Right renal pelvis (tissue), 4 donors: Measurements from ENCODE around the gene SCGB2A2. TPM values are rescaled to one million over a fixed set of nuclear protein-coding genes. Genes with fewer than 3 reads are reported as not detected.

Experiments
- DNase-seq, 4 donors: peaks; one replicate each; pipeline ENCODE4 v3.0.0-alpha.2; 2013; ENCODE audit warnings: low read depth in 4 of 4, low spot score in 3 of 4, missing footprints in 1 of 4
- polyA plus RNA-seq, 4 donors: library from polyadenylated mRNA; unstranded; fragments of 120-200 nt; gene quantifications; one replicate each; pipeline ENCODE4 v1.2.1, GENCODE V29; 2013; ENCODE audit not compliant: insufficient read length in 4 of 4

The SCGB2A2 gene
- not detected for polyA plus RNA-seq

GRCh38 chr11:62269654-62270278 lies at the start of gene SCGB2A2:
TSS of gene SCGB2A2 (plus strand) at chr11:62270158. CDS start at chr11:62270217, 59 bp downstream.
- no peak for DNase-seq

GRCh38 chr11:62221498-62221897 lies 48.5 kb upstream of the SCGB2A2 start:
- no peak for DNase-seq

GRCh38 chr11:62223095-62223494 lies 46.9 kb upstream of the SCGB2A2 start:
- no peak for DNase-seq

DNA sequence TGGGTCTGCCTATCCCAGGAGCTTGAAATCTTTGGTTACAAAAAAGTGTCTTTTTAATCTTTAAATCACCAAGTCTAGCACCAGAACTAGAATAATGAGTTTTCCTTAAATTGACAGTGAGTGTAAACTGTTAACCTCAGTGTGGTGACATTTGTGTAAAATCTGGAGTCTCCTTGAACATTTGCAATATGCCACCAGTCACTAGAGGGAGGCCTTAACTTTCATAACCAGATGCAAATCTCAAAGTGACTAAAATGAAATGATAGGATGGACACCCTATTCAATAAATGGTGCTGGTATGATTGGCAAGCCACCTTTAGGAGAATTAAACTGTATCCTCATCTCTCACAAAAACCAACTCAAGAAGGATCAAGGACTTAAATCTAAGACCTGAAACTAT lies 36.2 kb upstream of the SCGB2A2 start:
- DNase-seq, result no peak

DNA sequence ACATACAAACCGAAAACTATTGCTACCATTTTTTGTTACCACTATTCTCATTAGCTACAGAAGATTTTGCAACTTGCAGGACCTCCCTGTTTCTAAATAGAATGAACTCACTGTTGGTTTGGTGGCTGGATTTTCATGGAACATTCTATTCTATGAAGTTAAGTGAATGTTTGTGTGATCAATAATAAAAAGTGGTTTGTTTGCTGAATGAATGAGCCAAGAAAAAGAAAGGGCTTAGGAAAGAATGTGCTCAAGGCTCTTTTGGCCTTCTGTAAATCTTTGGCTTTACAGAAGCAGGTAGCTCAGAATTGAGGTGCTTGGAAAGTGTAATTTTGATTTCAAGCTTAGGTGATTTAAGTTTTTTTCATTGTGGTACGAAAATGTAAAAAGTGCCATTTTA lies 33.8 kb upstream of the SCGB2A2 start:
- DNase-seq, result no peak

- DNase-seq, result no peak
Measured at GRCh38 chr11:62237499-62237898, 32.5 kb upstream of the SCGB2A2 start.

- DNase-seq, result no peak
Measured at GRCh38 chr11:62238151-62238550, 31.8 kb upstream of the SCGB2A2 start.

DNA sequence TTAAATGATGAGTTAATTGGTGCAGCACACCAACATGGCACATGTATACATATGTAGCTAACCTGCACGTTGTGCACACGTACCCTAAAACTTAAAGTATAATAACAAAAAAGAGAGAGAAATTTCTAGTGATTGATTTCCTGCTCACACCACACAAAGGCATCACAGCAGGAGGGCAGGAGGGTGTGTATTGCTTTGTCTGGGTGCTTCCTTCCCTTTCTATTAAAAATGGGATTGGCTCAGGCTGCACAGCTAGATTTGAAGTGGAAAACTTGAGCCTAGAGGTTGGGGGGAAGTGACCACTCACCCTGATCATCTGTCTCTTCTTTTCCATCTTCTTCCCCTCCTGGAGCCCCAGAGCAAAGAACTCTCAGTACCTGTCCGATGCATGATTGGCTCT lies 28.9 kb upstream of the SCGB2A2 start:
- no peak for DNase-seq

- peak in 3 of 4 donors; percentile 9 to 19 (median 10) for DNase-seq
Measured at GRCh38 chr11:62242021-62242420, 27.9 kb upstream of the SCGB2A2 start, which contains the start of gene SCGB1D2. TSS of gene SCGB1D2 (plus strand) at chr11:62242239. CDS start at chr11:62242308, 69 bp downstream.

DNA sequence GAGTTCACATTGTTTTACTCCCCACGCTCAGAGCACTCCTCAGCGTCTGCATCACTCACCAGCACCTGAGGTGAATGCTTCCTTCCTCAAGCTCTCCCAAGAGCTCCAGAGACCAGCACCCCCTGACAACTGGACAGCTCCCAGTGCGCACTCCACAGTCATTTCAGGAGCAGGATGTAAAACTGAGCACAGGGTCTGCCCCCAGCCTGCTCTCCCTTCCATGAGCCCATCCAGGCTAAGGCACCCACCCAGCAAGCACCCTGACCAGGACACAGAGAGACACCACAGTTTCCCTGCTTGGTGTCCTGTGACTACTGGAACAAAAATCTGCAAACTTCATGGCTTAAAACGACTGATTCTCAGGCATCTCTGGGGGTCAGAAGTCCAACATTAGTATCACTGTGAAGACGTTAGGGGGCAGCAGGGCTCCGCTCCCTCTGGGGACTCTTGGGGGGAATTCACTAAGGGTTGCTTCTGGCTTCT lies 24.6 kb upstream of the SCGB2A2 start:
- DNase-seq, result peak; percentile 28 to 47 (median 39)

GRCh38 chr11:62251698-62252097 lies 18.3 kb upstream of the SCGB2A2 start:
- no peak for DNase-seq

DNA sequence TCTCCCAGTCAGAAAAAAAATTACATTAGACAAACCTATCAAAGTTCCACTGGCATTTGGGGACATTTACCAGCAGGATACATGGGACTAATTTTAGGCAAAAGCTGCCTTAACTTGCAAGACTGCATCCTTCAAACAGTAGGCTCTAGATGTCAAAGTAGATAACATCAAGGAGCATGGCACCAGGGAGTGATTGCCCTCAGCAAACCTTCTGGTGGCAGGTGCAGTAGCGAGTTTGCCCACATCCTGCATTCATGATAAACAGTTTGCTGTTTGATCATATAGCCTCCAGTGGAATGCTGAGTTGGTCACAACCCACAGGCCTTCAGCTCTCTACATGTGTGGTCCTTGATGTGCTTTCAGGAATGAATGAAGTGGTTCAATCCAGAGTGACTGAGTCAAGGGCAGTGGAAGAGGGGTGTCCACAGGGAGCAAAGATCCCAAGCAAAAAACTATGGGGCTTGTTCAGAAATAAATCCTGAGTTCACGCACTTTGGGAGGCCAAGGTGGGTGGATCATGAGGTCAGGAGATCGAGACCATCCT lies 15.9 kb upstream of the SCGB2A2 start:
- DNase-seq, result no peak

- DNase-seq, result no peak
Measured at GRCh38 chr11:62256281-62256680, 13.7 kb upstream of the SCGB2A2 start.

DNA sequence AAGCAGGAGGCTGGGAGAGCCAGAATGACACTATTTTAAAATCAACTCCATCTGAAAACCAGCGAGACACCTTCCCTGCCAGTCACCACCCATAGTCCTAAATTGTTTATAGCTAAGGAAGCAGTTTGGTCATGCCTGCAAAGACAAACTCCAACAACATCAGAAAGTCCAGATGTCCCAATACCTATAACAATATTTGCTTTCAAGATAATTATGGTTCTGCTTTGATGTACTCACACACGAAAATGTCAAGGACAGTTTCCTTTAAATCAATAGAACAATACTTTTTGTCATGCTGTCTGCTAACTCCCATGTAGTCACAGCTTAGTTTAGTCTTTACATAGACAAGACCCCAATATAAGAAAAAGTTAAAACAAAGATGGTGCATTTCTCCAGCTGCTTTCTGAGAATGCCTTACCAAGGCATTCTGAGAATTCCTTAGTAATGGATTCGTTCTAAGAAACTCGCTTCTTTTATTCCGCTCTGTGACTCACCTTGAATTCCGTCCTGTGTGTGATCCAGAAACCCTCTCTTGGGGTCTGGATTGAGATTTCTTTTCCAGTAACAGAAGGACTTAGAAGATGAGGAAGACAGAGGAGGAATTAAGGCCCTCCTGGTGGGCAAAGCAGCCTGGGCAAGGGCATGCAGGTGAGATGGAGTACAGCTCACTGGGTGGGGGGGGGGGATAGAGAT lies 9.6 kb upstream of the SCGB2A2 start:
- DNase-seq, result no peak

DNA sequence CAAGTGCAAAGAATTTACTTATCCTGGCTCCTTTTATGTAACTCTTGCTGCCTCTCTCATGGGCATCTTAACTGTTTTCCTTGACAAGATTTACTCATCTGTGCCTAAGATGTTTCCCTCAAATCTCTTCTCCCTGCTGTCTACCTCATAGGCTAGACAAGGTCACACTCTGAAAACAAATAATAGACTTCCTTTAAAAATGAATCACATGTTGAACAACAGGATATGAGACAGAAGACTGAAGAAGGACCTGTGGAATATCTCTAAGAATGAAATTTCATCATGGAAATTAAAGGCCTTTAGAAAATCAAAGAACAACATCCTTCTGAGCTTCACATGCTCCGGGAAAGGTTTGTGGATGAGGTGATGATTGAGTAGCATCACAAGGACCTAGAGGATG lies 6.0 kb upstream of the SCGB2A2 start:
- no peak for DNase-seq

DNA sequence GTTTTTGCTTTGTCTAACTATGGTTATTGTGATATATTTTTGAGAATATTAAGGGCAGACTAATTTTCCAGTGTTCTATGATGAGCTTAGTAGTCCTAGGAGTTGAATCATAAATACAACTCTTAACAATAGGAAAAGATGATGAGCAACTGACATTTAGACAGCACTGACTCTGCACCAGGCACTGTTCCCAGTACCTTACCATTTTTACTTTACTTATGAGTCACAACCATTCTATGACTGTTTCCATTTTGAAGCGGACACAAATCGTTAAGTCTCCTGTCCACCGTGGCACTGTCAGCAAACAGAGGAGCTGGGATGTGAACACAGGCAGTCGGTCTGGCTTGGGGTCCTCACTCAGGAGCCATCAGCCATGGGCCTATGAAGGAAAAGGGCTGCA lies 3.4 kb upstream of the SCGB2A2 start:
- no peak for DNase-seq

- no peak for DNase-seq
Measured at GRCh38 chr11:62267050-62267449, 2.9 kb upstream of the SCGB2A2 start.

- DNase-seq, result no peak
Measured at GRCh38 chr11:62267576-62267975, 2.4 kb upstream of the SCGB2A2 start.

DNA sequence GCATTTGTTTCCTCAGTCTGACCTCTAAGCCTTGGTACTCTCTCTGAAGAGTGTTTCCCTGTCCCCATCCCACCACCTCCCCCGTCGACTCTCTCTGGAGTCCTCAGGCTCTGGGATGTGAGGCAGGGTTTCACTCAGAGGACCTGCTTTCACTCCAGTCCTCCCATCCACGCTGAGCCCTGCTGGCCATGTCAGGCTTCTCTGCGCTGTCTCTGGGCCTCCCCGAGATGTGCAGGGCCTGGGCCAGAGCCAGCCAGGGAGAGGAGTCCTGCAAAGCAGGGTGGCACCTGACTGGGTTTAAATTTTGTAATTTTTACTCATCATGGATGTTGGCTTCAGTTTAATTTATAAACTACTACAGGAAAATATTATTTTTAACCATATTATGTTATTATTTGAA lies 3.3 kb downstream of the SCGB2A2 start:
- DNase-seq, result no peak

GRCh38 chr11:62273789-62274275 lies 3.9 kb downstream of the SCGB2A2 start:
- no peak for DNase-seq

DNA sequence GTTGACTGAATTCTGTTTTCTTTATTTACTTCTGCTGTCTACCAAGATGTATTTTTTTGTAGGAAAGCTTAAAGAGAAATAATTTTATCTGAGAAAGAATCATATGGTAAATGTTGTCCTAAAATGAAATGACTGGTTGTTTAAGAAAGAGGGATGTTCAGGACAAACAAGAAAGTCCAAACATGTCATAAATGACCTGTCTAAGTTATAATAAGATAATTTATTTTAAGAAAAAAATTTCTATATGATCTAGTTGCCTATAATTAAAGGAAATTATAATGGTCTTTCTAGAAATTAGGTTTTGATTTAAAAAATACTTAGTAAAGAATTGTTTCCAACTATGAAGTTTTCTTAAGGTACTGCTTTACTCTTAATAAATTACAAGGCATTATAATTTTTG lies 10.5 kb downstream of the SCGB2A2 start:
- no peak for DNase-seq

DNA sequence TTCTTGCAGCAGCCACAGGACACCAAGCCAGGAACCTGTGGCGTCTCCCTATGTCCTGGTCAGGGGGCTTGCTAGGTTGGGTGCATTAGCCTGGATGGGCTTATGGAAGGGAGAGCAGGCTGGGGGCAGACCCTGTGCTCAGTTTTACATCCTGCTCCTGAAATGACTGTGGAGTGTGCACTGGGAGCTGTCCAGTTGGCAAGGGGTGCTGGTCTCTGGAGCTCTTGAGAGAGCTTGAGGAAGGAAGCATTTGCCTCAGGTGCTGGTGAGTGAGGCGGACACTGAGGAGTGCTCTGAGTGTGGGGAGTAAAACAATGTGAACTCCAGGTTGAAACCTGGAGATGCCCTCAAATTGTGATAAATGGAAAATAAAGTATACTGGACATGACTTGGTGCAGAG lies 25.5 kb downstream of the SCGB2A2 start:
- peak; percentile 23 to 44 (median 36) for DNase-seq
